Measurements from ENCODE around the gene QSOX2.
"Not testable (repeated sequence)": the region's sequence is repeated elsewhere in the genome, so short reads cannot be mapped to it uniquely, and the experiment has no call there.

Gene QSOX2

DNA sequence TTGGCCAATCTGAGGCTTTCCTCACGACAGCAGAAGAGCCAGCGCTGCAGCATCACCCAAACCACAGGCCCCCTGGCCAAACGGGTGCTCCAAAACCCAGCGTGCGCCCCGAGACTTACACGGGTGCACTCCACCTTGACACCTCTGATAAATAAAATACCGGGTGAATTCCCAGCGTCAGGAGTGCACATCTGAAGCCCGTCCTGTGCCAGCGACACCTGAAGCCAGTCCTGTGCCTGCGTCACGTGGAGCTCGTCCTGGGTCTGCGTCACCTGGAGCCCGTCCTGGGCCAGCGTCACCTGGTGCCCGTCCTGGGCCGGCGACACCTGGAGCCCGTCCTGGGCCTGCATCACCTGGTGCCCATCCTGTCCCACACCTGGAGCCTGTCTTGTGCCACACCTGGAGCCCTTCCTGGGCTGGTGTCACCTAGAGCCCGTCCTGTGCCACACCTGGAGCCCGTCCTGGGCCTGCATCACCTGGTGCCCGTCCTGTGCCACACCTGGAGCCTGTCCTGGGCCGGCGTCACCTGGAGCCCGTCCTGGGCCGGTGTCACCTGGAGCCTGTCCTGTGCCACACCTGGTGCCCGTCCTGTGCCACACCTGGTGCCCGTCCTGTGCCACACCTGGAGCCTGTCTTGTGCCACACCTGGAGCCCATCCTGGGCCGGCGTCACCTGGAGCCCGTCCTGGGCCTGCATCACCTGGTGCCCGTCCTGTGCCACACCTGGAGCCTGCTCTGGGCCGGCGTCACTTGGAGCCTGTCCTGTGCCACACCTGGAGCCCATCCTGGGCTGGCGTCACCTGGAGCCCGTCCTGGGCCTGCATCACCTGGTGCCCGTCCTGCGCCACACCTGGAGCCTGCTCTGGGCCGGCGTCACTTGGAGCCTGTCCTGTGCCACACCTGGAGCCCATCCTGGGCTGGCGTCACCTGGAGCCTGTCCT lies 8.9 kb downstream of the QSOX2 start:
- DNase-seq (ENCODE audit: low read depth): not testable (repeated sequence)

DNA sequence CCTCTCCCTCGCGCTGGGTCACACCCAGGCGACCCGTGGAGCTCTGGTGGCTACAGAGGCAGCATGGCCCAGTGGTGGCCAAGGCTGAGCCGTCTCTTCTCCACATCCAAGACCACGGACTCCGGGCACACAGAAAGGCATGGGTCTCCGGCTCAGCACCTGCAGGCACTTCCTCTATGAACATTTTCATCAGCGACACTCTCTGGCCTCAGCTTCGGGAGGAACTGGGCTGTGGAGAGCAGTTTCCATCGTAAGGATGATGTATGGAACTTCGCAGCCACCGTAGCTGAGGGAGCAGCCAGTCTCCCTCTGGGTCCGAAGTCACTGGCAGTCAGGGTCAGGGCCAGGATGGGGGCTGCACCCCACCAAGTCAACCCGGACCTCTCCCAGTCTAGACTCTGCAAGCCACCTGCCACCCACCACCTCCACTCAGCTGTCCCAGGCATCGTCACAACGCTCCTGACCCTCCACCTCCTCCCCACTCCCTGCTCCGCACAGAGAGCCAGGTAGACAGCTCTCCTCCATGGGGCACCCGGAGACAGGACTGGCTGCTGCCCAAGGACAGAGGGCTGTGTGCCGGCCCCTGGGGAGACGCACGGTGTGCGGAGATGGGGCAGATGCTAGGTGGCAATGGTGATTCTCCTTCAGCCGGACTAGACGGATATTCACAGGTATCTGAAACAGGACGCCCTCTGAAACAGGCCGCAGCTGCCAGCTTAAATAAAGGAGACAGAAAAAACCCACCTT lies 9.7 kb downstream of the QSOX2 start:
- no peak for DNase-seq (ENCODE audit: low read depth)

DNA sequence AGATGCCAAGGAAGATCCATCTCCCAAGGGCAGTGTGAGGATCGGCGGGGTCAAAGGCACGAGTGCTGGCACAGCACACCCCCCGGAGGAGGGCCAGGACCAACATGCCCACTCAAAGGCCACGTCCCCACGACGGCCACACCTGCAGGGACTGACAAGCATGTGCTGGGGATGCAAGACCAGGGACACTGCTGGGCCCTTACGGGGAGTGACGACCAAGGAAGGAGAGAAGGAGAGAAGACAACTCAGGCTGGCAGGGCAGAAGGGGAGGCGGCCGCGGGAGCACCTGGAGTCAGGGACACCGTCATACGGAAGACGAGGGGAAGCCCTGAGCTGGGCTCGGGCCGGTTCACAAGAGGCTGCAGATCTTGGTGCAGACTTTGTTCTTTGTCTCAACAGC lies 10.4 kb downstream of the QSOX2 start:
- DNase-seq (ENCODE audit: low read depth): no peak

DNA sequence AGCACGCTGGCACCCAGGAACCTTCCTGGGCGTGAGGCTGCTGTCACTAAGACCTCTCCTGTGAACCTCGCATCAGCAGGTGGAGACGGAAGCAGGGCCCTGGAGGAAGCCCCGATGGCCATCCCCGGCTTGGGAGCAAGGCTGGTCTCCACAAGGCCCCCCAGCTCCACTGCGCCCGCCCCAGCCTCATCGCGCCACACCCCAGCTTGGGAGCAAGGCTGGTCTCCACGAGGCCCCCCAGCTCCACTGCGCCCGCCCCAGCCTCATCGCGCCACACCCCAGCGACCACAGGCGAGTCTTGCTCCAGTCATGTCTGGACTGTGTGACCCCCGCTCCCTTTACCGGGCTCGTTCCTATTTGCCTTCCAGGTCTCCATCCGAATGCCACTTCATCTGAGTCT lies 11.0 kb downstream of the QSOX2 start:
- no peak for DNase-seq (ENCODE audit: low read depth)

DNA sequence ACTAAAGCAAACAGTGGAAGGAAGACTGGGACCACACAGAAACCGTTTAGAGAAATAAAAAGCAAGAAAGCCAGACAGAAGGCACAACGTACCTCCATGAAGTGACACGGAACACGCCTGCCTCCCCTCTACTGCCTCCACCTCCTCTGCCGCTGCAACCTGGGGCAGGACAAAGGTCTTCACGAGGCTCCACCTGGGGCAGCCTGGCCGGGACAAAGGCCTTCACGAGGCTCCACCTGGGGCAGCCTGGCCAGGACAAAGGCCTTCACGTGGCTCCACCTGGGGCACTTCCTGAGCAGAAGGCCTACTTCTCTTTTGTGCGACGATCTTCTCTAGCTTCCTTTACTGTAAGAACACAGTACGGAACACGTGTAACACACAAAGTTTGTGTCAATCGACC lies 11.7 kb downstream of the QSOX2 start:
- DNase-seq (ENCODE audit: low read depth): no peak

DNA sequence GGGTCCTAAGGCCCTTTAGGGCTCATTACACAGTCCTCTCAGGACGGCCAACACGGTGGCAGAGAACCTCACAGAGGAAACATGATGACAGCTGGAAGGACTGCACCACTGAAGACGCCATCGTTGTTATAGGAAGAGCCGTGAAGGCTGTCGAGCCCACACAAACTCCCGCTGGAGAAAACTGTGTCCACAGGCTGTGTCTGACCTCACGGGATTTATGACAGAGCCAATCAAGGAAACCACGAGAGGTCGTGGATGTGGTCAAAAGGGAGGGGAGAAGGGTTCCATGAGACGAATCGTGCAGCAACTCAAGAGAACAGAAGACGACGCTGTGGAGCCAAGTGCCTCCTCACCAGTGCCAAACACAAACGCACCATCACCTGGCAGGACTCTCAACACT lies 12.2 kb downstream of the QSOX2 start:
- DNase-seq (ENCODE audit: low read depth): no peak

DNA sequence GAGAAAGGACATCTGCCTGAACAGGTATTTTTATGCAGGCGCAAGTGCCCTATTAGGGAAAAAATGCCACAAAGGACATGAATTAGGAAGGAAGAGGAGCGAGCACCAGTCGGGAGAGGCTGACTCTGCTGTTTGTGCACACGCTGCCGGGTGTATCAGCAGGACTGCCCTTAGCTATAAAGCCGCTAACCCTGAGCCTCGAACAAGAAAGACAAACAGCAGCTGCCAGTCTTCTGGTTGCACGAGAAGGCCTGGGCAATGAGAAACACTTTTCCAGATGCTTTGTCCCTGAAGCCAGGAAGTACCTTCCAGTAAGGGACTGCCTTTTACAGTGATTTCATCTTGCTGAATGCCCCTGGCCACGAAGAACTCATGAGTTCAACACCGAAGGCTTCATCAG lies 12.6 kb downstream of the QSOX2 start:
- no peak for DNase-seq (ENCODE audit: low read depth)

DNA sequence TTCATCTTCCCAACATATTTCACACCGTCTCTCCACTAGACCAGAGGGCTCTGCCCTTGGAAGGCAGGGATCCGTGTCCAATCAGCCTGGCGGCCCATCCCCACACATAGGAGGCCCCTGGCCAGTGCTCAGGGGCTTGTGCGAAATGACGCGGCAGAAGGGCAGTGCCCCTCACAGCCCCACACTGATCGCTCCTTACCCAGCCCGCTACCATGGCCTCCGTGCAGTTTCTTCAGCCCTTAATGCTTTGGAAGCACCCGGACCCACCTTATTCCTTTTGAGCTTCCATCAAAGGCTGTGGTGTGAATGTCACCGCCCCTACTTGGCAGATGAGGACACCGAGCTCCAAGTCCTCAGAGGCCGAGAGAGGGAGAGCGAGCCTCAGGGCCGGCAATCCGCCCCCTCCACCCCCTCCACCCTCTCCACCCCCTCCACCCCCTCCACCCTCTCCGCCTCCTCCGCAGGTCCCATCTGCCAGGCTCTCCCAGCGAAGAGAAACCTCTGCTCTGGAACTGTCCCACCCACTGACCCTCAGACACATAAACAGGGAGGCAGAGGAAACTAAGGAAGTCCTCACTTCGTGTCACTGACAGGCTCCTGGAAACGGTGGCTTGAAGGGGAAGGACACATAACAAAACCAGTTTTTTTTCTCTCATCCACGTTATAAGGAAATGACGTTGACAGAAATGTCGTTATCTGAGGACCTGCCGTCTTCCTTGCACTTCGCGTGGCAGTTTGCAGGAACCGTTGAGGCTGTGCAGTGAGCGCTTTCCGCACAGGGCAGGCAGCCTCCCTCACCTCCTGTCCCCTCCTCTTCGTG lies 13.9 kb downstream of the QSOX2 start:
- no peak for DNase-seq (ENCODE audit: low read depth)

DNA sequence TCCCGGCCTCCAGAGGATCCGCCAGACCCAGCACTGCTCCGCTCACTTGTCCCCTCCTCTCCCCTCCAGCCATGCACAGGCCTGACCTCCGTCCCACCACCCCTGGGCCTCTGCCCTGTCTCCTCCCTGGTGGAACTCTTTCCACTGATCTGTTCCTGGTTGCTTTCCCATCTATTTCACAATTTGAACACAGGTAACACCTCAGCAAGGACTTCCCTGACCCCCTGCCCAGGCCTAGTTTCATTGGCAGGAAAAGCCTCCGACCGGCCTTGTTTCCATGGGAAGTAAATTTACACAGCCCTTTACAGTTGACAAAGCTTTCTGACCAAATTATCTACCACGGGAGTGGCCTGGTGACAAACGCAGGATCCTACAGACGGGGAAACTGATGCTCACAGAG lies 14.8 kb downstream of the QSOX2 start:
- no peak for DNase-seq (ENCODE audit: low read depth)

DNA sequence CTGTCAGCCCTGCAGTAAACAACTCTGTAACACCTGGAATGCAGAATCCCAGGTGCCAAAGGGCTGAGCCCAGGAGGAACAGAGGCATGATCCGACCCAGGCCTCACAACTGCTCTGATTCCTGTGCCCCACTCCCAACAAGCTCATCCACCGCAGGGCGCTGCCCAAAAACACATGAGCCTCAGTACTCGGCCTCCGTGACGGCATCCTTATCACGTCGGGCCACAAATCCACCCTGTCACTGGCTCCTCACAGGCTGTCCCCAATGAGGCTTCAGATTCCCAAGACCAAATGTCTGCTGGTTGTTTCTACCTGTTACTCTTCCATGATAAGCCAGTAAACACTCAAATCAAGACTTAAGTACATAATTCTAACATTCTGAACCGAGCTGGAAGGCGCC lies 15.2 kb downstream of the QSOX2 start:
- no peak for DNase-seq (ENCODE audit: low read depth)

DNA sequence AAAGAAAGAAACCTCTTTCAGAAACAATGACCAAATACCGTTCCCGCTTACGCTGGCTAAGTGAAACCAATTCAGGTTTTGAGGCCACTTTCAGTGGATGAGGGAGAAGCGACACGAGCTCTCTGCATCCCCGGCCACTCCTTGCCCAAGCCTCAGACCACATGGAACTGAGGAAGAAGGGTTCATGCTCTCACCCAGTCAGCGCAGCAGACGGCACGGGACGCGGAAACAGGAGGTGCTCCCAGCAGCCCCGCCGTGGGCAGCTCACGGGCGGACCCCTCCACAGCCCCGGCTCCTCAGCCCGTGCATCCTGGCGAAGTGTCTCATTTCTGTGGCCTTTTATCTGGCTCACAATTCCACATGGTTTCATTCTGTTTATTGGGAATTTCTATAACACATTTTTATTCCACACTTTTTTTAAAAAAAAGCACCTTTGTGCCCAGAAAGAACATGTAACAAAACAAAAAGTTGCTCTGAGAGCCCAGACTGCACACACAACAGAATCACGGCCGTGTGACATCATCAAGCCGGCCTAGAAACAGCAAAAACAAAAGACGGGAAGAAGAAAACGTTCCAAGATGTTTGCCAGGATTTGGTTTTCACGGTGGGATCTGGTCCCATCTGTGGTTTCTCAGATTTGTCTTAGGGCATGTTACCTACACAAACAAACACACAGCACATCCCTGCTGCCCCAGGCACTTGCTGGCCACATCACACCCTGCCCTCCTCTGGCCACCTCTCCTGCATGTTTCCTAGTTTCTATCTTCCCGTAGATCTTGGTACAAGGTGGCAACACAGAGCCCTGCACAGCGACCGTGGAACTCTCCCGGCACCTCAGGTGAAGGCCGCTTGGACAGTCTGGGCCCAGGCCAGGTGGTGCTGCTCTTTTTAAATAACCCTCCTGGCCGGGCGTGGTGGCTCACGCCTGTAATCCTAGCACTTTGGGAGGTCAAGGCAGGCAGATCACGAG lies 16.2 kb downstream of the QSOX2 start:
- DNase-seq (ENCODE audit: low read depth): no peak

DNA sequence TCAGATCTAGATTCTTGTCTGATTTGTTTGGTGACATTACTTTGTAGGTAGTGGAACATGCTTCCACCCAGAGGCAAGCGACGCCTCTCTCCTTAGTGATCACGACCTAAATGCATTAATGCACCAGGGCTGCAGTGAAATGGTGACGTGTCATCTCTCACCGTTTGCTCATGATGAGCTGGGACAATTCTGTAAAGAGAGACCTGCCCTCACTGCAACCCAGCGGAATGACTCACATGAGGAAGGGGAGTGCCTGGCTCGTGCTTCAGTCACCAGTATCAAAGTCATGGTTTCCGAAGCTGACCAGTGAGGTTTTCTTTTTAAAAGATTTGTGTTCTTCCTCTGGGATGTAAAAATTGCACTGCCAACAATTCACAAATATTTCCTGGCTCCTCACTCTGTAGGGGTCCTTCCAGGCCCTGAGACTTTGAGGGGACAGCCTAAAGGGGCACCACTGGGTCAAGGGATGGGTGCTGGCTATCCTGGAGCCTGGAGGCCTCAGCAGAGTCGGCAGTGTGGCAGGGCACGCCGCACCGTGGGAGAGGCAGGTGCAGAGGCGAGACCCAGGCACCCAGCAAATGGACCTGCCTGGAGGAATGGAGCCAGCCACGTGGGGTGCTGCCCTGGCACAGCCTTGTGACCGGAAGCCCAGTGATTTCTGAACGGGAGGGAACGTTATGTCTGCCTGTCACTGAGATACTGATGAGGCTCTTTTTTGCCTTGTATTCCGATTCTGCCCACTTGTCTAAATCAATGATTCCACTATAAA lies 17.3 kb downstream of the QSOX2 start:
- no peak for DNase-seq (ENCODE audit: low read depth)

DNA sequence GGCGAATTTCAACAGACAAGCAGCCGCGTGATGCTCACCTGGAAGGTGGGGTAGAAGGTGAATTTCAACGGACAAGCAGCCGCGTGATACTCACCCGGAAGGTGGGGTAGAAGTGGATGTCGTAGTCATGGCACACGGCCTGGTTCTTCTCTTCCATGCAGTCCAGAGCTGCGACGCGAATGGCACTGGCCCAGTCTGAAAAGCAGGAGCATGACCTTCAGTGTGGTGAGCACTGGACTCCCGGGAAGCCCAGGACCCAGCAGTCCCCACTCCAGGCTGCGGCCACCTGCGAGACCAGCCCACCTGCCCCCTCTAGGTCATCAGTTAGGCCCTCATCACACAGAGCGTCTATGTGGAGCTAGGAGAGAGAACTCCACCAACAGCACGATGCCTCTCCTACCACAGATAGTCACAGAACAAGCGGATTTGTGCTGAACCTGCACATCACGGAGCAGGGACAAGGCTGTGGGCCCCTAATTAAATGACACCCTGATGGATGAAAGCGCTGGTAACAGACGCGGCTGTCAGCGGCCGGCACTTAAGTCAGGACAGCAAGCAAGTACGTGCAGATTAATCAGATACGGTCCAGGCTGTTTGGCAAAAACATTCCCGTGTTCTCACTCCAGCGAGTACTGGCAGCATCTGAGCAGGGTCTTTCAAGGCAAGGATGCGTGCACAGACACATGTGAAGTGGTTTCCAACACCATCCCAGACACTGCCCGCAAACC lies 18.8 kb downstream of the QSOX2 start:
- no peak for DNase-seq (ENCODE audit: low read depth)

DNA sequence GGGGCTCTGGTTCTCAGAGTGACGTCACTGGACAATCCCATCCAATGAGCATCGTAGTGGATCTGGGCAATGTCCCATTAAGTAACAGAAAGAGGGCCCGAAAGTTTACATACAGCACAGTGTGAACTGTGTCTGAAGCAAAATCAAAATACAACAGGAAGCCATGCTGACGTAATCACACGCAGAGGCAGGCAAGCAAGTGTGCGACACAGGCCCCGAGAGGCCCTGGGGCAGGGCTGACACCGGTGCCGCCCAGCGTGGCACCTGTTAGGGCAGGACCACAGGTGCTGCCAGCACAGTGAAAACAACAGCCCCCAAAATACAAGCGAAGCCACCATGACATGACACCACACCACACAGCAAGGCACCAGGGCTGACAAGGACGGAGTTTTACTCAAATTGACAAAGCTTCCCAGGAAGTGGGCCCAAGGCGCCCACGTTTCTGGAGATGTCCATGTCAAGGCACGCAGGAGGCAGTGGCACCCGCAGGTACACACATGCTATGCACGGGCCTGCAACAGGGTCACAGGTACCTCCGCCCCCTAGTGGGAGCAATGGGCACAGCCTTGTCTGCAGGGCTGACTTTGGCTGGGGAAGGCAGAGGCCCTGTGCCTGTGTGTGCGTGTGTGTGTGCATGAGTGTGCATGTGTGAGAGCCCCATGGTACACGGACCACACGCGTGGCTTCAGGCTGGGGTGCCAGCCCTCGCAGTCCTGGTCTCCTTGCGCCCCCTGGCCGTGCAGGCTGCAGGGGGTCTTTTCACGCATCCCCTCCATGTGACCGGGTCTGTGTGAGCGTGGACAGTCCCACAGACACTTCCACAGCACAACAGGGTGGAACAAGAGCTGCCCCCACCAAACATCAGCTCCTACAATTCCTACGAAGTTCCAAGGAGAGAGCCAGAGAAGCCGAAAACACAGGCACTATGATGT lies 19.6 kb downstream of the QSOX2 start:
- no peak for DNase-seq (ENCODE audit: low read depth)

DNA sequence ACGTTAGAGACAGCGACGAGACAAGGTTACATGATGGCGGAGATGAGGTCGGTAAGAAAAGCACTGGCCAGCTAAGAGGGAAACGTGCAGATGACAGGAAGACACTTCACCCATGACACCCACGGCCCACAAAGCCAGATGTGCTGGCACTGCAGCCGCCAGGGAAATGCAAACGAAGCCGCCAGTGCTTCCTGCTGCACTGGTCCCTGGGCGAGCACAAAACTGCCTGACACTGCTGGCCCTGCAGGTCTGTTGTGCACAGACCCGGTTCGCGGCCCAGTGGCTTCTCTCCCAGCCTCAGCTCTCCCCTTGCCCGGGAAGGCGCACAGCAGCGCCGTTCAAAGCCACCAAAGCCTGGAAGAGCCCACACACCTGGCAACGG lies 20.3 kb downstream of the QSOX2 start:
- DNase-seq (ENCODE audit: low read depth): no peak

DNA sequence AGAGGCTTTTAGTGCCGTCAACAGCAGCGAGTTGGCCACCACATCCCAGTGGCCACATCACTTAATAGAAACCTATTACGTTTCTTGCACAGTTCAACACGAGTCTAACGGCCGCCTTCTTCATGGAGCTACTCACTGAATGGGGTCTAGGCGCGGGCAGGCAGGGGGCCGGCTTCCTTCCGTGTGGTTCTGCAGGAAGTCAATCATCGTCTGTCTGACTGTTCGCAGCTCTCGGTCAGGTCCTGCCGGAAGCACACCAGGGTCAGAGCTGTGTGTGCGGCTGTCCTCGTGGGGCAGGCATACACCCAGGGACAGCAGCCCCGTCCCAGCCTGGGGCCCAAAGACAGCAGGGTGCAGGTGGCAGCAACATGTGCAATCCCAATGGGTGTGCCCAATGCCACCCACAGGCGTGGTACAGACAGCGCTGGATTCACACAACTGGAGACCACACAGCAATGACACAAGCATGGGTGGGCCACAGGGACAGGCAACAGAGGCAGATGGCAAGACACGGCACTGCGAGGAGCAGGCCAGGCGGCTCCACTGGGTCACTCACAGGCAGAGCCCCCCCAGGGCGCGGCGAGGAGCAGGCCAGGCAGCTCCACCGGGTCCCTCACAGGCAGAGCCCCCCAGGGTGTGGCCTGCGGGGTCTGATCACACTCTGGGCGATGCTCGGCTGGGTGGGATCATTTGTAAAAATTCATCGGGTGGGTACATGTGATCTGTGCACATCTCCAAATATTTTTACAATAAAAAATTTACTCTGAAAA lies 21.6 kb downstream of the QSOX2 start:
- no peak for DNase-seq (ENCODE audit: low read depth)

DNA sequence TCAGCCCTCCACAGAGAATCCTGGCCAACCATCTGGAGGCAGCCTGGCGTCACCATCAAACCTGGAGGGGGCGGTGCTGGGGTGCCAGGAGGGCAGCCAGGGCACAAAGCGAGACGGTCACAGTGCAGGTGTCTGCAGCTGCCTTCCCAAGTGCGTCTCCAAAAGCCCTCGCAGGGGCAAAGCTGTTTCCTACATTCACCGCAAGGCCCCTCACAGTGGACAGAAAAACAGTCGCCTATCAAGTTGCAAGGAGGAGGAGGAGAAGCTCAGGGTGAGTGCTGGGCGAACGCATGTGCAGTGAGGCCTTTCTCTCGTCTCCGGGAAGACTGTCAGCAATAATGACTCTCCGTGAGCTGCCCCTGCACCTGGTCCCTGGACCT lies 22.7 kb downstream of the QSOX2 start:
- DNase-seq (ENCODE audit: low read depth): no peak
